HG02610 (cell line): Measurements from ENCODE around the gene TWSG1.
A peak's percentile ranks its signal among the peaks of the same experiment; 100 is the strongest.

Experiments
- ATAC-seq: cut with Tn5 transposase; IDR thresholded peaks from one replicate; pipeline ENCODE4 v1.9.1; 2021; ENCODE audit warnings: mild to moderate bottlenecking, moderate library complexity; ENCODE audit not compliant: unreplicated experiment

Gene TWSG1

GRCh38 chr18:9334329-9334972 lies at the start of gene TWSG1:
TSS of gene TWSG1 (plus strand) at chr18:9334773. CDS start at chr18:9337230, 2,457 bp downstream.
- peak; percentile 78 for ATAC-seq

GRCh38 chr18:9285604-9286003 lies 49.0 kb upstream of the TWSG1 start:
- ATAC-seq = no peak

- no peak for ATAC-seq
These were observed 47.5 kb upstream of the TWSG1 start for GRCh38 chr18:9287036-9287435.

- no peak for ATAC-seq
These were observed 44.9 kb upstream of the TWSG1 start for GRCh38 chr18:9289698-9290097.

GRCh38 chr18:9290156-9290555 lies 44.4 kb upstream of the TWSG1 start:
- no peak for ATAC-seq

- no peak for ATAC-seq
These were observed 42.5 kb upstream of the TWSG1 start for GRCh38 chr18:9292047-9292446.

- no peak for ATAC-seq
These were observed 40.6 kb upstream of the TWSG1 start for GRCh38 chr18:9293948-9294347.

GRCh38 chr18:9296233-9297006 lies 38.2 kb upstream of the TWSG1 start:
- no peak for ATAC-seq

- ATAC-seq = no peak
These were observed 37.6 kb upstream of the TWSG1 start for GRCh38 chr18:9297007-9297393.

GRCh38 chr18:9304388-9305070 lies 30.0 kb upstream of the TWSG1 start:
- ATAC-seq = no peak

GRCh38 chr18:9319333-9319732 lies 15.2 kb upstream of the TWSG1 start:
- no peak for ATAC-seq

- no peak for ATAC-seq
These were observed 13.5 kb upstream of the TWSG1 start for GRCh38 chr18:9321017-9321452.

- no peak for ATAC-seq
These were observed 12.8 kb upstream of the TWSG1 start for GRCh38 chr18:9321736-9322135.

- no peak for ATAC-seq
These were observed 11.8 kb upstream of the TWSG1 start for GRCh38 chr18:9322744-9323143.

GRCh38 chr18:9323750-9324445 lies 10.7 kb upstream of the TWSG1 start:
- ATAC-seq = no peak

- no peak for ATAC-seq
These were observed 8.9 kb upstream of the TWSG1 start for GRCh38 chr18:9325716-9326115.

GRCh38 chr18:9328776-9329175 lies 5.8 kb upstream of the TWSG1 start:
- no peak for ATAC-seq

- no peak for ATAC-seq
These were observed 5.1 kb upstream of the TWSG1 start for GRCh38 chr18:9329471-9329870.

GRCh38 chr18:9330419-9330818 lies 4.2 kb upstream of the TWSG1 start:
- ATAC-seq = no peak

GRCh38 chr18:9333441-9334328 lies 888 bp upstream of the TWSG1 start:
- peak; percentile 39 for ATAC-seq
